Caco-2 (cell line): ENCODE measurements around the gene MACROD2. TPM values are rescaled to one million over a fixed set of nuclear protein-coding genes. Genes with fewer than 3 reads are reported as not detected.

Source experiments
- BruUV-seq: library from RNA; stranded (reverse); fragments of 400-500 nt; replicated peaks from 2 replicates; lab custom pipeline; 2021; lab: Mats Ljungman, UMichigan
- CTCF ChIA-PET: fragments of 300-600 bp; sonication (Branson Sonifier 250); formaldehyde crosslinking; loops from one replicate; lab custom pipeline; 2022; ENCODE audit warnings: antibody characterized with exemption; lab: Charles Lee
- POLR2A ChIA-PET: fragments of 300-600 bp; sonication (Branson Sonifier 250); formaldehyde crosslinking; loops from one replicate; lab custom pipeline; 2022; ENCODE audit warnings: antibody characterized with exemption; lab: Charles Lee
- DNase-seq, 2 experiments: peaks; one replicate each; pipeline versions ENCODE4 v3.0.0 to v3.0.0-alpha.2; 2020 to 2022
- H3K27me3 ChIP-seq: replicated peaks from 2 replicates; pipeline ENCODE4 v1.6.0; 2011; ENCODE audit warnings: low read length; ENCODE audit not compliant: control insufficient read depth, insufficient read depth
- H3K36me3 ChIP-seq: 2 replicates; pipeline ENCODE4 v1.5.1; 2011; ENCODE audit warnings: low read length; ENCODE audit not compliant: control insufficient read depth, insufficient read depth
- H3K4me1 ChIP-seq: fragments of 250-450 bp; sonication (Bioruptor Pico); 2 replicates; pipeline ENCODE4 v1.5.1; 2020; ENCODE audit warnings: mild to moderate bottlenecking
- H3K4me3 ChIP-seq: 2 replicates; pipeline ENCODE4 v1.5.1; 2011; ENCODE audit warnings: low read depth, mild to moderate bottlenecking, control low read depth, low read length
- H3K9me3 ChIP-seq: fragments of 250-450 bp; sonication (Bioruptor Pico); 2 replicates; pipeline ENCODE4 v1.5.1; 2020; ENCODE audit warnings: mild to moderate bottlenecking, moderate library complexity
- H3K27ac Mint-ChIP-seq: one replicate; pipeline ENCODE4 v1.8.0; 2022; ENCODE audit warnings: mixed read lengths; ENCODE audit not compliant: unreplicated experiment
- H3K27me3 Mint-ChIP-seq: one replicate; pipeline ENCODE4 v1.8.0; 2022; ENCODE audit warnings: mixed read lengths; ENCODE audit not compliant: insufficient read depth, unreplicated experiment
- H3K36me3 Mint-ChIP-seq: one replicate; pipeline ENCODE4 v1.8.0; 2022; ENCODE audit warnings: mild to moderate bottlenecking, mixed read lengths; ENCODE audit not compliant: insufficient read depth, unreplicated experiment
- H3K4me1 Mint-ChIP-seq: one replicate; pipeline ENCODE4 v1.8.0; 2022; ENCODE audit warnings: low read depth, mixed read lengths; ENCODE audit not compliant: unreplicated experiment
- H3K4me3 Mint-ChIP-seq: one replicate; pipeline ENCODE4 v1.8.0; 2022; ENCODE audit warnings: mild to moderate bottlenecking, moderate library complexity, mixed read lengths; ENCODE audit not compliant: unreplicated experiment
- H3K9me3 Mint-ChIP-seq: one replicate; pipeline ENCODE4 v1.8.0; 2022; ENCODE audit warnings: mixed read lengths; ENCODE audit not compliant: unreplicated experiment
- CTCF ChIP-seq, 2 experiments: fragments of 200-600 bp in 1 of 2; IDR thresholded peaks; 1 replicate in 1 of 2; 2 replicates in 1 of 2; pipeline versions ENCODE4 v1.5.1 to v1.8.0; 2011 to 2022; ENCODE audit warnings: antibody characterized with exemption in 1 of 2, control low read depth in 1 of 2, inconsistent platforms in 1 of 2, low read depth in 1 of 2, low read length in 1 of 2, mild to moderate bottlenecking in 1 of 2, moderate library complexity in 1 of 2; ENCODE audit not compliant: insufficient read depth in 1 of 2, severe bottlenecking in 1 of 2, unreplicated experiment in 1 of 2
- intact Hi-C: fragments of 100-400 bp; cut with micrococcal nuclease; formaldehyde crosslinking; loops from one replicate; pipeline ENCODE4 v1.10.0; 2022; ENCODE audit not compliant: unreplicated experiment
- total RNA-seq: library from RNA; stranded (reverse); gene quantifications from 2 replicates; pipeline ENCODE4 v1.2.3, GENCODE V29; 2022

Gene MACROD2
- total RNA-seq, 1 experiment from 2014 or later, result 6.4 TPM

DNA sequence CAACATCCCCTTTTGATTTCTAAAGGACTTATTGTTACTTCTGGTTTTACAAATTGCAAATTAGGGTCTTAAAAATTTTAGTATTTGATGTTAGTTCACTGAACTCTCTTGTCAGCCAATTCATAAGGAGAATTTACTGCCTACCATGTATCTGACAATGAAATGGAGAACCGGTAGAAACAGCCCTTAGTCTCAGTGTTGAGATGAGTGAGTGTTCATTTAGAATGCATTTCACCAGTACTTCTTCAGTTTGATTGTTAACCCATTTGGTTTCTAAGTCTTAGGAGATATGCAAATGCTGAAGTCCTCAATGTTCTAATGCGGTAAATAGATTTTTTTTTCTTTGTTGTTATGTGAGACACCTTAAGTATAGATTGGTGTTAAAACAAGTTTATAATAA, 958.4 kb downstream of the MACROD2 start:
- Mint-ChIP-seq H3K27me3 (no peaks in the 10 kb centered on the region), H3K36me3 (no peaks in the 10 kb centered on the region), H3K4me1 (peaks cover 9% of the 10 kb centered on the region), H3K9me3 (no peaks in the 10 kb centered on the region), H3K4me3 (no peak overlapping the region), H3K27ac (no peak overlapping the region)
- intact Hi-C loops, result no loop called here
- ChIA-PET CTCF (no interaction called here), POLR2A (no interaction called here)
- no peaks in the 10 kb centered on the region for H3K9me3 ChIP-seq
- BruUV-seq, result no TSS peak
- TF ChIP-seq CTCF (IDR thresholded peaks at IDR 0.05; ENCODE audit: insufficient read depth in 1 of 2, low read depth in 1 of 2, low read length in 1 of 2, severe bottlenecking in 1 of 2, unreplicated experiment in 1 of 2), result no peak
- no peaks in the 10 kb centered on the region for H3K27me3 ChIP-seq
- no peaks in the 10 kb centered on the region for H3K36me3 ChIP-seq
- H3K4me3 ChIP-seq, result no peak overlapping the region
- DNase-seq, result no peak
- peaks cover 5% of the 10 kb centered on the region; the same call in 1 of the 2 replicates for H3K4me1 ChIP-seq

DNA sequence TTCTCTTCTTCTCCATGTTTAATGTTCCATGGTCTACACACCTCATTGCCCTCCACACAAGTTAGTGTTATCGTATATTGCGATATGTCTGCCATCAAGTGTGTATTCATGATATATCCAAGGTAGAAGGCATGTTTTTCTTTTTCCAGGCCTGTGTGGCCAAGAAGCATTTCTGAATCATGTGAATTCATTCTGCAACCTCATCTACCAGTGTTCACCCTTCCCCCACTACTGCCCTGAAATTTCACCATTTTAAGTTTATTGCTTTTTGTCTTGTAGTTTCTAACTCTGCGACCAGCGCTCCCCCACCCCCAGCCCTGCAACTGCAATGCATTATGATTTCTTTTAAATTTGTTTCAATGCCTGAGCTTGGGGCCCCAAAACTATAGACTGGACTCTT, 960.1 kb downstream of the MACROD2 start:
- Mint-ChIP-seq H3K27ac (peak overlapping the region; percentile 26), H3K36me3 (no peaks in the 10 kb centered on the region), H3K9me3 (no peaks in the 10 kb centered on the region), H3K4me3 (no peak overlapping the region), H3K27me3 (no peaks in the 10 kb centered on the region), H3K4me1 (peaks cover 9% of the 10 kb centered on the region)
- peaks cover 5% of the 10 kb centered on the region; the same call in 1 of the 2 replicates for H3K4me1 ChIP-seq
- CTCF ChIA-PET, result interaction anchor here (0.8 kb wide), 1 partner anchor 618 kb away, joined by 5 read pairs; the partner anchor contains the start of gene FLRT3
- POLR2A ChIA-PET, result no interaction called here
- DNase-seq, result peak in 1 of 2 experiments; percentile 19
- H3K9me3 ChIP-seq, result no peaks in the 10 kb centered on the region
- no peak overlapping the region for H3K4me3 ChIP-seq
- no peaks in the 10 kb centered on the region for H3K36me3 ChIP-seq
- TF ChIP-seq CTCF (IDR thresholded peaks at IDR 0.05; ENCODE audit: insufficient read depth in 1 of 2, low read depth in 1 of 2, low read length in 1 of 2, severe bottlenecking in 1 of 2, unreplicated experiment in 1 of 2), result no peak
- no peaks in the 10 kb centered on the region for H3K27me3 ChIP-seq
- BruUV-seq, result no TSS peak
- intact Hi-C loops, result no loop called here

GRCh38 chr20:14956026-14956425, 960.7 kb downstream of the MACROD2 start:
- CTCF ChIA-PET, result interaction anchor here (0.8 kb wide), 1 partner anchor 618 kb away, joined by 5 read pairs; the partner anchor contains the start of gene FLRT3

More at GRCh38 chr20:14956026-14956425, 960.7 kb downstream of the MACROD2 start:
- POLR2A ChIA-PET, result no interaction called here
- Histone ChIP-seq H3K36me3 (no peaks in the 10 kb centered on the region), H3K4me1 (peaks cover 5% of the 10 kb centered on the region; the same call in 1 of the 2 replicates), H3K4me3 (no peak overlapping the region), H3K9me3 (no peaks in the 10 kb centered on the region), H3K27me3 (no peaks in the 10 kb centered on the region)
- DNase-seq, result peak in 1 of 2 experiments; percentile 9
- peaks cover 9% of the 10 kb centered on the region for H3K4me1 Mint-ChIP-seq
- H3K4me3 Mint-ChIP-seq, result no peak overlapping the region
- no peak for TF ChIP-seq CTCF (IDR thresholded peaks at IDR 0.05; ENCODE audit: insufficient read depth in 1 of 2, low read depth in 1 of 2, low read length in 1 of 2, severe bottlenecking in 1 of 2, unreplicated experiment in 1 of 2)
- peak overlapping the region; percentile 26 for H3K27ac Mint-ChIP-seq
- BruUV-seq, result no TSS peak
- no peaks in the 10 kb centered on the region for H3K36me3 Mint-ChIP-seq
- intact Hi-C loops, result no loop called here
- no peaks in the 10 kb centered on the region for H3K9me3 Mint-ChIP-seq
- H3K27me3 Mint-ChIP-seq, result no peaks in the 10 kb centered on the region
